DOHH2 (cell line): Measurements from ENCODE around the gene CD59.
A peak's percentile ranks its signal among the peaks of the same experiment; 100 is the strongest.

Experiments used
- H3F3A ChIP-seq: fragments of 200-600 bp; sonication (generic), shearing (Covaris generic); 2 replicates; pipeline ENCODE4 v1.6.0; 2016; ENCODE audit warnings: antibody characterized with exemption, mild to moderate bottlenecking; ENCODE audit not compliant: control insufficient read depth, insufficient read depth
- H3K27ac ChIP-seq: fragments of 200-600 bp; sonication (generic); 2 replicates; pipeline ENCODE4 v1.5.1; 2014; ENCODE audit warnings: low read depth, mild to moderate bottlenecking, low read length, moderate library complexity
- H3K27me3 ChIP-seq: fragments of 200-600 bp; sonication (generic); 2 replicates; pipeline ENCODE4 v1.6.1; 2014; ENCODE audit warnings: mild to moderate bottlenecking, low read length, mixed read lengths; ENCODE audit not compliant: control insufficient read depth
- H3K36me3 ChIP-seq: fragments of 200-600 bp; sonication (generic); 2 replicates; pipeline ENCODE4 v1.6.1; 2014; ENCODE audit warnings: mild to moderate bottlenecking, low read length, moderate library complexity, mixed read lengths; ENCODE audit not compliant: control insufficient read depth
- H3K4me1 ChIP-seq: fragments of 200-600 bp; sonication (generic); 2 replicates; pipeline ENCODE4 v1.6.1; 2014; ENCODE audit warnings: mild to moderate bottlenecking, low read length, mixed read lengths; ENCODE audit not compliant: control insufficient read depth
- H3K4me2 ChIP-seq: fragments of 200-600 bp; sonication (generic); 2 replicates; pipeline ENCODE4 v1.6.0; 2014; ENCODE audit warnings: mild to moderate bottlenecking, low read length, moderate library complexity
- H3K4me3 ChIP-seq: fragments of 200-600 bp; sonication (generic); 2 replicates; pipeline ENCODE4 v1.5.1; 2014; ENCODE audit warnings: mild to moderate bottlenecking, low read length, mixed read lengths
- H3K79me2 ChIP-seq: fragments of 200-600 bp; sonication (generic); 2 replicates; pipeline ENCODE4 v1.6.1; 2014; ENCODE audit warnings: mild to moderate bottlenecking, low read length, mixed read lengths; ENCODE audit not compliant: control insufficient read depth
- H3K9me2 ChIP-seq: fragments of 200-600 bp; sonication (generic); replicated peaks from 2 replicates; pipeline ENCODE4 v1.6.1; 2014; ENCODE audit warnings: mild to moderate bottlenecking, low read length, mixed read lengths; ENCODE audit not compliant: control insufficient read depth
- H3K9me3 ChIP-seq: fragments of 200-600 bp; sonication (generic); 2 replicates; pipeline ENCODE4 v1.6.1; 2014; ENCODE audit warnings: antibody characterized with exemption, low read length, mixed read lengths; ENCODE audit not compliant: control insufficient read depth, insufficient read depth
- H4K20me1 ChIP-seq: fragments of 200-600 bp; sonication (generic); 2 replicates; pipeline ENCODE4 v1.6.0; 2014; ENCODE audit warnings: low read depth, mild to moderate bottlenecking, antibody characterized with exemption, low read length, moderate library complexity; ENCODE audit not compliant: control insufficient read depth, insufficient read depth
- CTCF ChIP-seq: fragments of 200-600 bp; sonication (generic); IDR thresholded peaks from one replicate; pipeline ENCODE4 v1.5.1; 2014; ENCODE audit warnings: antibody characterized with exemption, mild to moderate bottlenecking, low read depth, low read length; ENCODE audit not compliant: poor library complexity, severe bottlenecking
- EZH2phosphoT487 ChIP-seq: fragments of 200-600 bp; sonication (generic); IDR thresholded peaks from 2 replicates; pipeline ENCODE4 v1.6.1; 2017; ENCODE audit warnings: borderline replicate concordance, mild to moderate bottlenecking, antibody characterized with exemption, low read length, moderate library complexity, mixed read lengths

The CD59 gene

GRCh38 chr11:33742249-33742851 lies 6.1 kb upstream of the CD59 start:
- no peak overlapping the region for H3K4me2 ChIP-seq
- no peaks in the 10 kb centered on the region for H4K20me1 ChIP-seq
- H3K36me3 ChIP-seq, result peaks cover 3% of the 10 kb centered on the region; the same call in 1 of the 2 replicates
- H3K79me2 ChIP-seq, result no peaks in the 10 kb centered on the region
- no peaks in the 10 kb centered on the region for H3K9me3 ChIP-seq
- no peak overlapping the region for H3K4me3 ChIP-seq
- H3K27me3 ChIP-seq, result no peaks in the 10 kb centered on the region
- no peaks in the 10 kb centered on the region for H3K9me2 ChIP-seq
- no peaks in the 10 kb centered on the region for H3F3A ChIP-seq
- TF ChIP-seq EZH2phosphoT487, result no peak
- TF ChIP-seq CTCF, result peak; percentile 46
- H3K27ac ChIP-seq, result no peak overlapping the region
- H3K4me1 ChIP-seq, result no peaks in the 10 kb centered on the region

- Histone ChIP-seq H3K79me2 (no peaks in the 10 kb centered on the region), H3K4me1 (peaks cover 2% of the 10 kb centered on the region; the same call in 1 of the 2 replicates), H3K27me3 (no peaks in the 10 kb centered on the region), H4K20me1 (no peaks in the 10 kb centered on the region), H3K9me3 (no peaks in the 10 kb centered on the region), H3K9me2 (no peaks in the 10 kb centered on the region), H3K4me3 (no peak overlapping the region), H3F3A (no peaks in the 10 kb centered on the region), H3K36me3 (peaks cover under 1% of the 10 kb centered on the region; the same call in 1 of the 2 replicates), H3K27ac (no peak overlapping the region), H3K4me2 (no peak overlapping the region)
- TF ChIP-seq EZH2phosphoT487 (no peak), CTCF (no peak)
Observed at GRCh38 chr11:33741806-33742205, 5.6 kb upstream of the CD59 start.

- H3F3A ChIP-seq, result no peaks in the 10 kb centered on the region
- H3K27me3 ChIP-seq, result peaks cover 6% of the 10 kb centered on the region; the same call in 1 of the 2 replicates
- H3K4me1 ChIP-seq, result peaks cover 27% of the 10 kb centered on the region
- no peak overlapping the region for H3K27ac ChIP-seq
- H3K36me3 ChIP-seq, result no peaks in the 10 kb centered on the region
- H3K79me2 ChIP-seq, result peaks cover 23% of the 10 kb centered on the region
- no peak overlapping the region for H3K4me3 ChIP-seq
- no peak overlapping the region for H3K4me2 ChIP-seq
- peaks cover 8% of the 10 kb centered on the region; the same call in 1 of the 2 replicates for H4K20me1 ChIP-seq
- H3K9me3 ChIP-seq, result no peaks in the 10 kb centered on the region
- no peak for TF ChIP-seq EZH2phosphoT487
- TF ChIP-seq CTCF, result no peak
- no peaks in the 10 kb centered on the region for H3K9me2 ChIP-seq
Observed at GRCh38 chr11:33737362-33737821, 1.2 kb upstream of the CD59 start.
